Neural progenitor cell (in vitro differentiated cells): ENCODE measurements around the gene C1QA. TPM values are rescaled to one million over a fixed set of nuclear protein-coding genes. Genes with fewer than 3 reads are reported as not detected.
A peak's percentile ranks its signal among the peaks of the same experiment; 100 is the strongest.
"Not testable (repeated sequence)": the region's sequence is repeated elsewhere in the genome, so short reads cannot be mapped to it uniquely, and the experiment has no call there.

Experiments
- DNase-seq: peaks from one replicate; pipeline ENCODE4 v3.0.0-alpha.2; 2016; ENCODE audit warnings: low spot score
- H2AFZ ChIP-seq: fragments of 200-600 bp; sonication (generic); replicated peaks from 2 replicates; pipeline ENCODE4 v1.6.1; 2016; ENCODE audit warnings: antibody characterized with exemption
- H3F3A ChIP-seq: fragments of 200-600 bp; sonication (generic); 2 replicates; pipeline ENCODE4 v1.6.1; 2016; ENCODE audit warnings: antibody characterized with exemption, low read depth
- H3K27ac ChIP-seq: fragments of 200-600 bp; sonication (generic); 2 replicates; pipeline ENCODE4 v1.5.1; 2016; ENCODE audit warnings: mild to moderate bottlenecking
- H3K27me3 ChIP-seq: fragments of 200-600 bp; sonication (generic); 2 replicates; pipeline ENCODE4 v1.6.1; 2016; ENCODE audit warnings: mild to moderate bottlenecking, moderate library complexity
- H3K36me3 ChIP-seq: fragments of 200-600 bp; sonication (generic); 2 replicates; pipeline ENCODE4 v1.5.1; 2016
- H3K4me1 ChIP-seq: fragments of 200-600 bp; sonication (generic); 2 replicates; pipeline ENCODE4 v1.6.1; 2016; ENCODE audit warnings: mixed run types
- H3K4me2 ChIP-seq: fragments of 200-600 bp; sonication (generic); 2 replicates; pipeline ENCODE4 v1.6.1; 2016
- H3K4me3 ChIP-seq: fragments of 200-600 bp; sonication (generic); 2 replicates; pipeline ENCODE4 v1.5.1; 2016
- H3K79me2 ChIP-seq: fragments of 200-600 bp; sonication (generic); 2 replicates; pipeline ENCODE4 v1.6.1; 2016; ENCODE audit warnings: low read depth
- H3K9ac ChIP-seq: fragments of 200-600 bp; sonication (generic); 2 replicates; pipeline ENCODE4 v1.6.1; 2016
- H3K9me3 ChIP-seq: fragments of 200-600 bp; sonication (generic); 2 replicates; pipeline ENCODE4 v1.5.1; 2016; ENCODE audit warnings: low read depth
- H4K20me1 ChIP-seq: fragments of 200-600 bp; sonication (generic); 2 replicates; pipeline ENCODE4 v1.6.1; 2016; ENCODE audit warnings: low read depth
- H3K27ac Mint-ChIP-seq: 3 replicates; pipeline ENCODE4 v1.8.0; 2021; ENCODE audit warnings: mixed read lengths
- H3K27me3 Mint-ChIP-seq: 2 replicates; pipeline ENCODE4 v1.8.0; 2022; ENCODE audit warnings: low read depth, mild to moderate bottlenecking, inconsistent platforms, moderate library complexity, mixed read lengths; ENCODE audit not compliant: insufficient read depth
- H3K36me3 Mint-ChIP-seq: 3 replicates; pipeline ENCODE4 v1.8.0; 2021; ENCODE audit warnings: mixed read lengths
- H3K4me1 Mint-ChIP-seq: 3 replicates; pipeline ENCODE4 v1.8.0; 2021; ENCODE audit warnings: mixed read lengths
- H3K4me3 Mint-ChIP-seq: 3 replicates; pipeline ENCODE4 v1.8.0; 2021; ENCODE audit warnings: mild to moderate bottlenecking, moderate library complexity, mixed read lengths
- H3K9me3 Mint-ChIP-seq: 3 replicates; pipeline ENCODE4 v1.8.0; 2020; ENCODE audit warnings: mixed read lengths
- EZH2 ChIP-seq: fragments of 200-600 bp; sonication (generic); IDR thresholded peaks from 2 replicates; pipeline ENCODE4 v1.6.1; 2017; ENCODE audit warnings: antibody characterized with exemption, mild to moderate bottlenecking, moderate library complexity
- EZH2phosphoT487 ChIP-seq: fragments of 200-600 bp; sonication (generic); IDR thresholded peaks from 2 replicates; pipeline ENCODE4 v1.6.1; 2017; ENCODE audit warnings: antibody characterized with exemption
- total RNA-seq: library from RNA; depleted of rRNA; stranded (reverse); fragments of >200 nt; gene quantifications from 2 replicates; pipeline ENCODE4 v1.2.3, GENCODE V29; 2015; ENCODE audit warnings: low replicate concordance
- TF ChIP-seq, protein P1 (sequence below): fragments of 200-600 bp; sonication (generic); IDR thresholded peaks from 2 replicates; pipeline ENCODE4 v1.5.1; 2017; ENCODE audit warnings: antibody characterized with exemption, mild to moderate bottlenecking

Gene C1QA
- total RNA-seq, 1 donor from 2014 or later: not detected

GRCh38 chr1:22671999-22672398, 35.6 kb downstream of the C1QA start:
- H2AFZ ChIP-seq: no peak overlapping the region
- no peaks in the 10 kb centered on the region for H4K20me1 ChIP-seq
- H3K36me3 ChIP-seq: no peaks in the 10 kb centered on the region
- H3K27ac ChIP-seq: no peak overlapping the region
- no peak for DNase-seq
- Mint-ChIP-seq H3K4me3 (no peak overlapping the region), H3K9me3 (no peaks in the 10 kb centered on the region), H3K4me1 (peaks cover 65% of the 10 kb centered on the region), H3K27me3 (peaks cover 17% of the 10 kb centered on the region), H3K36me3 (no peaks in the 10 kb centered on the region), H3K27ac (peak overlapping the region; percentile 92)
- TF ChIP-seq, protein P1, sequence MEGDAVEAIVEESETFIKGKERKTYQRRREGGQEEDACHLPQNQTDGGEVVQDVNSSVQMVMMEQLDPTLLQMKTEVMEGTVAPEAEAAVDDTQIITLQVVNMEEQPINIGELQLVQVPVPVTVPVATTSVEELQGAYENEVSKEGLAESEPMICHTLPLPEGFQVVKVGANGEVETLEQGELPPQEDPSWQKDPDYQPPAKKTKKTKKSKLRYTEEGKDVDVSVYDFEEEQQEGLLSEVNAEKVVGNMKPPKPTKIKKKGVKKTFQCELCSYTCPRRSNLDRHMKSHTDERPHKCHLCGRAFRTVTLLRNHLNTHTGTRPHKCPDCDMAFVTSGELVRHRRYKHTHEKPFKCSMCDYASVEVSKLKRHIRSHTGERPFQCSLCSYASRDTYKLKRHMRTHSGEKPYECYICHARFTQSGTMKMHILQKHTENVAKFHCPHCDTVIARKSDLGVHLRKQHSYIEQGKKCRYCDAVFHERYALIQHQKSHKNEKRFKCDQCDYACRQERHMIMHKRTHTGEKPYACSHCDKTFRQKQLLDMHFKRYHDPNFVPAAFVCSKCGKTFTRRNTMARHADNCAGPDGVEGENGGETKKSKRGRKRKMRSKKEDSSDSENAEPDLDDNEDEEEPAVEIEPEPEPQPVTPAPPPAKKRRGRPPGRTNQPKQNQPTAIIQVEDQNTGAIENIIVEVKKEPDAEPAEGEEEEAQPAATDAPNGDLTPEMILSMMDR: no peak
- TF ChIP-seq EZH2phosphoT487 (no peak), EZH2 (no peak)
- H3K27me3 ChIP-seq: no peaks in the 10 kb centered on the region
- H3F3A ChIP-seq: peaks cover 26% of the 10 kb centered on the region
- no peak overlapping the region for H3K4me3 ChIP-seq
- peaks cover 20% of the 10 kb centered on the region for H3K4me1 ChIP-seq
- no peaks in the 10 kb centered on the region for H3K9me3 ChIP-seq
- no peak overlapping the region for H3K9ac ChIP-seq
- no peak overlapping the region for H3K4me2 ChIP-seq
- H3K79me2 ChIP-seq: no peaks in the 10 kb centered on the region

- Mint-ChIP-seq H3K27ac (peak overlapping the region; percentile 92), H3K9me3 (no peaks in the 10 kb centered on the region), H3K27me3 (peaks cover 15% of the 10 kb centered on the region), H3K4me3 (peak overlapping the region; percentile 70), H3K4me1 (peaks cover 56% of the 10 kb centered on the region), H3K36me3 (no peaks in the 10 kb centered on the region)
- no peak overlapping the region for H3K27ac ChIP-seq
- peaks cover 31% of the 10 kb centered on the region for H3K4me1 ChIP-seq
- no peak overlapping the region for H2AFZ ChIP-seq
- H3K27me3 ChIP-seq: no peaks in the 10 kb centered on the region
- peaks cover 42% of the 10 kb centered on the region for H3F3A ChIP-seq
- no peaks in the 10 kb centered on the region for H4K20me1 ChIP-seq
- DNase-seq: peak; percentile 93
- peak overlapping the region; percentile 68 for H3K4me2 ChIP-seq
- TF ChIP-seq, protein P1: peak; percentile 95
- TF ChIP-seq EZH2phosphoT487: no peak
- H3K9me3 ChIP-seq: no peaks in the 10 kb centered on the region
- no peaks in the 10 kb centered on the region for H3K79me2 ChIP-seq
- no peaks in the 10 kb centered on the region for H3K36me3 ChIP-seq
- no peak overlapping the region for H3K9ac ChIP-seq
- peak overlapping the region; percentile 18 for H3K4me3 ChIP-seq
Observed at GRCh38 chr1:22673486-22674409, 37.3 kb downstream of the C1QA start.

DNA sequence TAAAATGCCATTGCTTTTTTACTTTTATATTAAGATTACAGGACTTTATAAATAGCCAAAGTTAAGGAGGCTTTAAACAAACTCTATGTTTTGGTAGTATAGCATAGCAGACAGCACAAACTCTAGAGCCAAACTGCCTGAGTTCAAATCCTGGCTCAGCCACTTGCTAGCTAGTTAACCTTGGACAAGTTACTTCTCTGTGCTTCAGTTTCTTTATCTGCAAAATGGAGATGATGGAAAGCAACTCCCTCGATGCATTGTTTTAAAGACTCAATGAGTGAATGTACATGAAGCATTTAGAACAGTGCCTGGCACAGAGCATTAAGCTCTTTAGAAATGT, 38.0 kb downstream of the C1QA start:
- Mint-ChIP-seq H3K9me3 (no peaks in the 10 kb centered on the region), H3K27ac (peak overlapping the region; percentile 92)

DNA sequence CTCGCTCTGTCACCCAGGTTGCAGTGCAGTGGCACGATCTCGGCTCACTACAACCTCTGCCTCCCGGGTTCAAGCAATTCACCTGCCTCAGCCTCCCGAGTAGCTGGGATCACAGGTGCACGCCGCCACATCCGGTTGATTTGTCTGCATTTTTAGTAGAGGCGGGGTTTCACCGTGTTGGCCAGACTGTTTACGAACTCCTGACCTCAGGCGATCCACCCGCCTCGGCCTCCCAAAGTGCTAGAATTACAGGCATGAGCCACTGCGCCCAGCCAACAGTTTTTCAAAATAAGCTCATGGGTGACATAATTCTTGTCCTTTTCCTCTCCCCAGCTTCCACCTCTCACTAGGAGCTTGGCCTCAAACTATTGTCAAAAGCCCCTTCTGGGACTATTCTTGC, 39.7 kb downstream of the C1QA start:
- H3F3A ChIP-seq: peaks cover 59% of the 10 kb centered on the region
- not testable (repeated sequence) for H3K79me2 ChIP-seq, H3K4me3 Mint-ChIP-seq, H3K27me3 ChIP-seq, H3K36me3 Mint-ChIP-seq, H3K36me3 ChIP-seq, H3K9me3 Mint-ChIP-seq, H3K9me3 ChIP-seq, H3K27ac ChIP-seq, DNase-seq, H3K27me3 Mint-ChIP-seq, H3K4me2 ChIP-seq, H2AFZ ChIP-seq, H3K4me3 ChIP-seq, H4K20me1 ChIP-seq, H3K9ac ChIP-seq
- H3K4me1 ChIP-seq: peaks cover 37% of the 10 kb centered on the region
- Mint-ChIP-seq H3K4me1 (peaks cover 47% of the 10 kb centered on the region), H3K27ac (peak overlapping the region; percentile 81)

More for the DNA sequence above, 38.0 kb downstream of the C1QA start:
- no peaks in the 10 kb centered on the region for H3K27me3 ChIP-seq
- H3K4me2 ChIP-seq: no peak overlapping the region
- no peaks in the 10 kb centered on the region for H4K20me1 ChIP-seq
- Mint-ChIP-seq H3K27me3 (peaks cover 11% of the 10 kb centered on the region), H3K4me1 (peaks cover 53% of the 10 kb centered on the region), H3K4me3 (no peak overlapping the region), H3K36me3 (no peaks in the 10 kb centered on the region)
- H3K4me1 ChIP-seq: peaks cover 32% of the 10 kb centered on the region
- peaks cover 49% of the 10 kb centered on the region for H3F3A ChIP-seq
- DNase-seq: no peak
- TF ChIP-seq EZH2phosphoT487 (no peak), EZH2 (no peak)
- TF ChIP-seq, protein P1: no peak
- H3K9ac ChIP-seq: no peak overlapping the region
- no peak overlapping the region for H3K4me3 ChIP-seq
- no peak overlapping the region for H3K27ac ChIP-seq
- no peaks in the 10 kb centered on the region for H3K79me2 ChIP-seq
- no peak overlapping the region for H2AFZ ChIP-seq
- no peaks in the 10 kb centered on the region for H3K36me3 ChIP-seq
- no peaks in the 10 kb centered on the region for H3K9me3 ChIP-seq
